H54 (cell line): ENCODE data around the gene RPS8.
"Not testable (repeated sequence)": the region's sequence is repeated elsewhere in the genome, so short reads cannot be mapped to it uniquely, and the experiment has no call there.

Source experiments
- DNase-seq: peaks from one replicate; pipeline ENCODE4 v3.0.0; 2011; ENCODE audit warnings: low spot score, mixed read lengths; ENCODE audit not compliant: insufficient read length
- FAIRE-seq: peaks from 3 replicates; lab custom pipeline; 2011; peaks lifted over from hg19 to GRCh38; lab: Jason Lieb, UNC
- POLR2A ChIP-seq: IDR thresholded peaks from 2 replicates; pipeline ENCODE4 v1.6.1; 2011; ENCODE audit warnings: low read depth, mild to moderate bottlenecking, low read length

RPS8 gene

GRCh38 chr1:44812822-44813543, 37.6 kb downstream of the RPS8 start:
- no peak for FAIRE-seq
- no peak for DNase-seq
- no peak for TF ChIP-seq POLR2A

DNA sequence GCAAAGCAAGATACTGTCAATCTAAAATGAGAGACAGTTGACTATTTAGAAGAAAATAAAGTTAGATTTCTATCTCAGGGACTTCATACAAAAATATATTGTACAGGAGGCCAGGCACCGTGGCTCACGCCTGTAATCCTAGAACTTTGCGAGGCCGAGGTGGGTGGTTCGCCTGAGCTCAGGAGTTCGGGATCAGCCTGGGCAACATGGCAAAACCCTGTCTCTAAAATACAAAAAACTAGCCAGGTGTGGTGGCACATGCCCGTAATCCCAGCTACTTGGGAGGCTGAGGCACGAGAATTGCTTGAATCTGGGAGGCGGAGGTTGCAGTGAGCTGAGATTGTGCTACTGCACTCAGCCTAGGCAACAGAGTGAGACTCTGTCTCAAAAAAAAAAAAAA, 40.6 kb downstream of the RPS8 start:
- not testable (repeated sequence) for FAIRE-seq, DNase-seq

DNA sequence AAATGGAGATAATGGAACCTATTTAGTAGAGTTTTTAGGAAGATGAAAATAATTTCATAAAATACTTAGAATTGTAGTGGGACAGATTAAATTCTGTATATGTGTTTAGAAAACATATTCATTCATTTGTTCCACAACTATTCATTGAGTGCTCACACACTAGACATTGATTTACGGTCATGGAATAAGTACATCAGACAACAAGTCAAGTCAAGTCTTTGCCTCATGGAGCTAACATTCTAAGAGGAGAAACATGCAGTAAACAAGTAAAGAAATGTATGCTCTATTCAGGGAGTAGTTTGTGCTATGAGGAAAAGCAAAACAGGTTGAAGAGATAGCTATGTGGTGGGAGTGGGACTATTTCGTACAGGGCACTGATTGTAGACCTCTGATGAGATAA, 42.0 kb downstream of the RPS8 start:
- TF ChIP-seq POLR2A, result no peak
- DNase-seq (no peak), FAIRE-seq (no peak)

DNA sequence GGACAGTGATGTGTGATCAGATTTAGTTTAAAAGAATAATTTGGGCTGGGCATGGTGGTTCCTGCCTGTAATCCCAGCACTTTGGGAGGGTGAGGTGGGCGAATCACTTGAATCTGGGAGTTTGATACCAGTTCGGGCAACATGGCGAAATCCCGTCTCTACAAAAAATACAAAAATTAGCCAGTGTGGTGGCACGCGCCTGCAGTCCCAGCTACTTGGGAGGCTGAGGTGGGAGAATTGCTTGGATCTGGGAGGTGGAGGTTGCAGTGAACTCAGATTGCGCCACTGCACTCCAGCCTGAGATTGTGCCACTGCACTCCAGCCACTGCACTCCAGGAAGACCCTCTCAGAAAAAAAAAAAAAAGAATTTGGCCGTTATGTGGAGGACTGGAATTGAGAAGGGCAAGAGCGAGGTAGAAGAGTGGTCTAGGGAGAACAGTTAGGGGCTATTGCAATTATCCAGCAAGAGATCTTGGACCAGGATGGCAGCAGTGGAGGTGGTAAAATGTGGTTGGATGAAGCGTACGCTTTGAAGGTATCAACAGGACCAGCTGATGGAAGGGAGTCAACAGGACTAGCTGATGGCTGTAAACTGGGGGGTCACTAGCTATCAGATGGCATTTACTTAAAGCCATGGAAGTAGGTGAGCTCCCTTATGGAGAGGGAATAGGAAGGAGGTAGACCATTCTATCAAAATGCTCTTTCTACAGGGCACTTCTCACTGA, 42.6 kb downstream of the RPS8 start:
- FAIRE-seq, result no peak
- no peak for TF ChIP-seq POLR2A
- DNase-seq, result no peak

- FAIRE-seq (no peak), DNase-seq (no peak)
- no peak for TF ChIP-seq POLR2A
Measured at GRCh38 chr1:44819196-44819607, 43.9 kb downstream of the RPS8 start.

DNA sequence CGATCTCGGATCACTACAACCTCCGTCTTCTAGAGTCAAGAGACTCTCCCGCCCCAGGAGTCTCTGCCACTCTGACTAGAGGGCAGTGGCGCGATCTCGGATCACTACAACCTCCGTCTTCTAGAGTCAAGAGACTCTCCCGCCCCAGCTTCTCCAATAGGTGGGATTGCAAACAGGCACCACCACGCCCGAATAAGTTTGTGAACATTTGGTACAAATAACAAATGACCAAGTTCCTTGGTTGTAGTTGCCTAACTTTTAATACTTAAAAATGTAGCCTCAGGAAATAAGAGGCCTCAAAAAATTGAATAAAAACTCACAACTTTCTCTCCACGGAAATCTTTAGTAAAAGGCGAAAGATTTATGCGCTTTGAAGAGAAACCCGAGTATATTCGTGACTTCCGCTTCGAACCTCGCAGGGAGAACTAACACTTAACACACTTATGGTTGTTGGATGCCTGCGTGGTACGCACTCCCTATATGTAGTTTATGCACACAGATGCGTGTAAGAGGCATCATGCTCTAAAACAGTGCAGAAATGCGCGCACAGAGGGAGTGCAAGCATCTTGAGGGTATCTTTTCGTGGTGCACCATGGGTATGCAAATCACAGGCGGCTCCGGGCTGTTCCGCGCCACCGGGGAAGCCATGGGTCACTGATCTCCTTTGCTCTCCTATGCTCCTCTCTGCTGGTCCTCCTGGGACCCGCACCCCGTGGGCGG, 44.4 kb downstream of the RPS8 start:
- FAIRE-seq (peak; percentile 76), DNase-seq (peak; percentile 82)
- TF ChIP-seq POLR2A, result peak; percentile 85

DNA sequence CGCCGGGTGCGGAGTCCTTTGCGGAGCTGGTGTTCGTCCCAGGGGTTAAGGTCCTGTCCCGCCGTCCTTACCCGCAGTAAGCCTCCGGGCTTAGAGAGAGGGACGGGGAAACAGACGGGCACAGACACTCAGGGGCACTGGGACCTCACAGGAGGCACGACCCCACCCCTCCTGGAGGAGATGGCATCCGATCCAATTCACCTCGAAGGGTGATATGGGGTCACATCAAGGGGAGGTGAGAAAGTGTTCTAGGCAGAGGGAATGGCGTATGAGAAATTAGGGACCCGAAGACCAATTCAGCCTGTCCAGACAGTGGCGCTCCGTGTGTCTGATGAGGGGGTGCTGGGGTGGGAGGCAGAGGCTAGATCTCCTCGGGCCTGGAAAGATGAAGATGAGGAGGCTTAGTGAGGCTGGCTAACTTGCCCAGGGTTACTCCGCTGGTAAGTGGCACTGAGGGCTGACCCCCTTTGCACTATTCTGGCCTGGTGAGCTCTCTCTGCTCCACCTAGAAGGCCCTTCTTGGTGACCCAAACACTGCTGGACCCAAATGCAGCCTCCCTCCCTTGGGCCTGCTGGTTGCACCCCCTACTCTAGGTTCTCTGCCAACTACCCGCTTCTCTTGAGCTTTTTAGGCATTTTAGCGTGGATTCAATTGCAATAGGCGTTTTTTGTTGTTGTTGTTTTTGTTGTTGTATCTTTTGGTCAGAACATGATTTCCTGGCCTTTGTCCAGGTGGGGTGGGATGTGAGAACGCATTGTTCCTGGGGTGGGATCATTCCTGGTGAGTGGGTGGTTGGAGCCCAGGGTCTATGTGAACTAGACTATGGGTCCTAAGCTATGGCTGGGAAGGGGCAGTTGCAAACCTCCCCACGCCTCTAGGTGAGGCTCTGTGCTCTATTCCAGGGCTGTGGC, 45.2 kb downstream of the RPS8 start:
- DNase-seq, result no peak
- FAIRE-seq, result no peak
- TF ChIP-seq POLR2A, result no peak

- no peak for FAIRE-seq
- DNase-seq, result no peak
- no peak for TF ChIP-seq POLR2A
Measured at GRCh38 chr1:44821240-44821715, 45.9 kb downstream of the RPS8 start.

DNA sequence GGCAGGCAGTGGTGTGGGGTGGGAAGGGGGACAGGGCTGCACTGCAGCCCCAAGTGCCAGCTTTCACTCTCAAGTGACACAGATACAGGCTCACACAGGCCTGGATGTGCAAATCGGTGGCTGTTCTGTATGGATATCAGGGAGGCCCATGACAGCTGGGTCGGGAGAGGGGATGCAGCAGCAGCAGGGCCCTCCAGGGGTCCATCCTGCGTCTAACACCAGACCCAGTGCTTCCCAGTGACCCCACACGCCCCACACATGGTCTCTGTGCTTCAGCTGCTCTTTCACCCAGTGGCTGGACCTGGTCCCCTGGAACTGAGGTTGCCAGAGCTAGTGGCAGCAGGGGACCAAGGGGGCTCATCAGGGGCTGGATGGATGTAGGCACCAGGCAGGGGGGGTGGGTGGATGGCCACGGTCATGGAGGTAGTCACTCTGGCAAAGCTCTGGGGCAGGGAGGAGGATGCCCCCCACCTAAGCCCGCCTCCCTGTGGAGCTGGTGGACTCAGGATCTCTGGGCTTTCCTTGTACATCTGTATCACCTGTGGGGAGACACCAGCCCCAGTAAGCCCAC, 46.9 kb downstream of the RPS8 start:
- TF ChIP-seq POLR2A, result no peak
- DNase-seq, result no peak
- no peak for FAIRE-seq

DNA sequence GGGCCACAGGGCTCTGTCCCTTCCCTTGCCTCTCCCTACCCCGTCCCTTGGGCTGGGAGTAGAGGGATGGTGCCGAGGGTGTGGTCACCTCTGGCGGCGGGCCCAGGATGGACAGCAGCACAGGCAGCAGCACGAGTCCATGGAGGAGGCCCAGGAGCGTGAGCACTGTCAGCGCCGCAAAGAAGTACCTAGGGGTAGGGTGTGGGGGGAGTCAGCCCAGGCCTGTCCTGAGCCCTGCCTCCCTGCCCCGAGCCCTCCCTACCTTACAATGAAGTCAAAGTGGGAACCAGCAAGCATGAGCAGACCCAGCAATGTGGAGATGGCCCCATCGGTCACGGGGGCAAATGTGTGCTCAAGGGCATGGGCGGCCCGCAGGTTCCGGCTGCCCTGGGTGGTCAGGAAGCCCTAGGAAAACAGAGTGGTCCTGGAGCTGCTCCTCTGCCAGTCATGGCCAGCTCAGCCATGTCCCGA, 47.7 kb downstream of the RPS8 start:
- FAIRE-seq, result no peak
- TF ChIP-seq POLR2A, result no peak
- DNase-seq, result no peak

DNA sequence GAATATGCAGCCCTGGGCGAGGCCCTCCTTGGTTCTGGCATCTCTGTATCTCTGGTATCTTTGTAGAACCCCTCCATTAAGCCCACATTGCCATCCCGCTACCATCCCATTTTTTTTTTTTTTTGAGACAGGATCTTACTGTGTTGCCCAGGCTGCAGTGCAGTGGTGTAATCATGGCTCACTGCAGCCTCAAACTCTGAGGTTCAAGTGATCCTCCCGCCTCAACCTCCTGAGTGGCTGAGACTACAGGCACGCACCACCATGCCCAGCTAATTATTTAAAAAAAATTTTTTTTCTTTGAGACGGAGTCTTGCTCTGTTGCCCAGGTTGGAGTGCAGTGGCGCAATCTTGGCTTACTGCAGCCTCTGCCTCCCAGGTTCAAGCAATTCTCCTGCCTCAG, 49.1 kb downstream of the RPS8 start:
- not testable (repeated sequence) for DNase-seq, FAIRE-seq

- DNase-seq (no peak), FAIRE-seq (no peak)
- no peak for TF ChIP-seq POLR2A
Measured at GRCh38 chr1:44826375-44827196, 51.2 kb downstream of the RPS8 start.
